ENCODE measurements around the gene NOTCH4.

NOTCH4 gene

DNA sequence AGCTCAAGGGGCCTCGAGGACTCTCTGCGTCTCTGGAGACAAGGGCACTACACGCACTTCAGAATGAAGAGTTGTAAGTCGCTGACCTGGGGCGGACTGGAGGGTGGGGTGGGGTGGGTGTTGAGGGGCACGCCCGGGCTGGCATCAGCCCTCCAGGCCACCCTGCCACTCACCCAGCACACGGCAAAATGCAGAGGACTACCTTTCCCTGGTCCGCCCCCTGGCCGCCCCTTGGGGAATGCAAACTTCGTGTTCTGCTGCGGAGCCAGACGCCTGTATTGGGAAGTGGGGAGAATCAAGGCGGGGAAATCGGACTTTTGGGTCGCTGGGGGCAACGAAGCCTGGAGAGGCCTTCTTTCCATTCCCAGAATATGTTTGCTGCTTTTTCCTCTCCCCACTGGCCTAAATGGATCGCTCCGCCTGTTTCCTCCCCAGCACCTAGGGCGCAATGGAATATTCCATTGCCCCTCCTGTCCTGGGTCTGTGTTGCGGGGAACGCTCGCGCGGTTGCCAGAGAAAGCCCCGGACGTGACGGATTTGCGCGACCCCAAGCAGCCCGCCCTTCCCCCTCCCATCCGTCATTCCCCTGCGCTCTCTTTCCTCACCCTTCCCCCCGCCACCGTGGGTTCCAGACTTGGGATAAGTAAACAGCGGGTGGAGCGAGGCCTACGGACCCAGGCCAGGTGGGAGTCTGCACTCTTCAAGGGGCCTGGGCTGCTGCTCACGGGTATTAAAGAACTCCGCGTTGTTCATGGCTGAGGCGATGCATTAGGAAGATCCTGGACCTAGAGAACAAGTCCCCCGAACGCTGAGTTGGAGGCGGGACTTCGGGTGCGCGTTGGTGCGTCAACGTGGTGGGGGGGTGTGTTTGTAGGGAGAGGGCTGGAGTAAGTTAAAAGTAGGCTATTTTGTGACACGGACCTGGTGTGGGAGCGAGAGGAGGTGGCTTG, 70.0 kb downstream of the NOTCH4 start, which contains the start of gene PPT2 (continued):
- no peak for TF ChIP-seq AEBP2 (tag by site-specific recombination; IDR thresholded peaks at IDR 0.05; ENCODE audit: borderline replicate concordance)
- no peak for TF ChIP-seq ZNF155 (tag by site-specific recombination; IDR thresholded peaks at IDR 0.05)
- TF ChIP-seq ZNF37A (tag by site-specific recombination; IDR thresholded peaks at IDR 0.05): no peak
- TF ChIP-seq SCRT2 (tag by site-specific recombination; IDR thresholded peaks at IDR 0.05): no peak
- TF ChIP-seq, protein P1, sequence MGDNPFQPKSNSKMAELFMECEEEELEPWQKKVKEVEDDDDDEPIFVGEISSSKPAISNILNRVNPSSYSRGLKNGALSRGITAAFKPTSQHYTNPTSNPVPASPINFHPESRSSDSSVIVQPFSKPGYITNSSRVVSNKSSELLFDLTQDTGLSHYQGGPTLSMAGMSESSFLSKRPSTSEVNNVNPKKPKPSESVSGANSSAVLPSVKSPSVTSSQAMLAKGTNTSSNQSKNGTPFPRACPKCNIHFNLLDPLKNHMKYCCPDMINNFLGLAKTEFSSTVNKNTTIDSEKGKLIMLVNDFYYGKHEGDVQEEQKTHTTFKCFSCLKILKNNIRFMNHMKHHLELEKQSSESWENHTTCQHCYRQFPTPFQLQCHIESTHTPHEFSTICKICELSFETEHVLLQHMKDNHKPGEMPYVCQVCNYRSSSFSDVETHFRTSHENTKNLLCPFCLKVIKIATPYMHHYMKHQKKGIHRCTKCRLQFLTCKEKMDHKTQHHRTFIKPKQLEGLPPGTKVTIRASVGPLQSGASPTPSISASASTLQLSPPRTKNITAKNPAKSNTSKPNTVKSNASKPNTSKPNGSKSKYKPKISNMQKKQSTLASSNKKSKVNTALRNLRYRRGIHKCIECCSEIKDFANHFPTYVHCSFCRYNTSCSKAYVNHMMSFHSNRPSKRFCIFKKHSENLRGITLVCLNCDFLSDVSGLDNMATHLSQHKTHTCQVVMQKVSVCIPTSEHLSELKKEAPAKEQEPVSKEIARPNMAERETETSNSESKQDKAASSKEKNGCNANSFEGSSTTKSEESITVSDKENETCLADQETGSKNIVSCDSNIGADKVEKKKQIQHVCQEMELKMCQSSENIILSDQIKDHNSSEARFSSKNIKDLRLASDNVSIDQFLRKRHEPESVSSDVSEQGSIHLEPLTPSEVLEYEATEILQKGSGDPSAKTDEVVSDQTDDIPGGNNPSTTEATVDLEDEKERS (tag by site-specific recombination; IDR thresholded peaks at IDR 0.05): no peak
- TF ChIP-seq ZNF660 (tag by site-specific recombination; IDR thresholded peaks at IDR 0.05): peak; percentile 41; the same call in 1 of the 2 replicates
- no peak for TF ChIP-seq ZNF837 (tag by site-specific recombination; IDR thresholded peaks at IDR 0.05)
- no peak for TF ChIP-seq ZNF560 (tag by site-specific recombination; IDR thresholded peaks at IDR 0.05; ENCODE audit: borderline replicate concordance)
- no peak for TF ChIP-seq ZNF157 (tag by site-specific recombination; IDR thresholded peaks at IDR 0.05)
- TF ChIP-seq ZNF777 (tag by site-specific recombination; IDR thresholded peaks at IDR 0.05; ENCODE audit: borderline replicate concordance): no peak
- TF ChIP-seq, protein P2, sequence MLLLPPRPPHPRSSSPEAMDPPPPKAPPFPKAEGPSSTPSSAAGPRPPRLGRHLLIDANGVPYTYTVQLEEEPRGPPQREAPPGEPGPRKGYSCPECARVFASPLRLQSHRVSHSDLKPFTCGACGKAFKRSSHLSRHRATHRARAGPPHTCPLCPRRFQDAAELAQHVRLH (tag by site-specific recombination; IDR thresholded peaks at IDR 0.05): peak; percentile 34; the same call in 1 of the 2 replicates
- TF ChIP-seq, protein P3, sequence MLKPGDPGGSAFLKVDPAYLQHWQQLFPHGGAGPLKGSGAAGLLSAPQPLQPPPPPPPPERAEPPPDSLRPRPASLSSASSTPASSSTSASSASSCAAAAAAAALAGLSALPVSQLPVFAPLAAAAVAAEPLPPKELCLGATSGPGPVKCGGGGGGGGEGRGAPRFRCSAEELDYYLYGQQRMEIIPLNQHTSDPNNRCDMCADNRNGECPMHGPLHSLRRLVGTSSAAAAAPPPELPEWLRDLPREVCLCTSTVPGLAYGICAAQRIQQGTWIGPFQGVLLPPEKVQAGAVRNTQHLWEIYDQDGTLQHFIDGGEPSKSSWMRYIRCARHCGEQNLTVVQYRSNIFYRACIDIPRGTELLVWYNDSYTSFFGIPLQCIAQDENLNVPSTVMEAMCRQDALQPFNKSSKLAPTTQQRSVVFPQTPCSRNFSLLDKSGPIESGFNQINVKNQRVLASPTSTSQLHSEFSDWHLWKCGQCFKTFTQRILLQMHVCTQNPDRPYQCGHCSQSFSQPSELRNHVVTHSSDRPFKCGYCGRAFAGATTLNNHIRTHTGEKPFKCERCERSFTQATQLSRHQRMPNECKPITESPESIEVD (tag by site-specific recombination; IDR thresholded peaks at IDR 0.05): no peak
- TF ChIP-seq ZNF138 (tag by site-specific recombination; IDR thresholded peaks at IDR 0.05; ENCODE audit: borderline replicate concordance): no peak
- TF ChIP-seq ZNF350 (tag by site-specific recombination; IDR thresholded peaks at IDR 0.05): no peak
- TF ChIP-seq ZNF23 (tag by site-specific recombination; IDR thresholded peaks at IDR 0.05; ENCODE audit: borderline replicate concordance): no peak
- TF ChIP-seq ZNF792 (tag by site-specific recombination; IDR thresholded peaks at IDR 0.05): no peak
- TF ChIP-seq ZNF776 (tag by site-specific recombination; IDR thresholded peaks at IDR 0.05; ENCODE audit: borderline replicate concordance): no peak
- no peak for TF ChIP-seq ZNF513 (tag by site-specific recombination; IDR thresholded peaks at IDR 0.05)
- no peak; the same call in none of the 2 replicates for TF ChIP-seq ZFP69B (tag by site-specific recombination; IDR thresholded peaks at IDR 0.05)
- TF ChIP-seq, protein P4, sequence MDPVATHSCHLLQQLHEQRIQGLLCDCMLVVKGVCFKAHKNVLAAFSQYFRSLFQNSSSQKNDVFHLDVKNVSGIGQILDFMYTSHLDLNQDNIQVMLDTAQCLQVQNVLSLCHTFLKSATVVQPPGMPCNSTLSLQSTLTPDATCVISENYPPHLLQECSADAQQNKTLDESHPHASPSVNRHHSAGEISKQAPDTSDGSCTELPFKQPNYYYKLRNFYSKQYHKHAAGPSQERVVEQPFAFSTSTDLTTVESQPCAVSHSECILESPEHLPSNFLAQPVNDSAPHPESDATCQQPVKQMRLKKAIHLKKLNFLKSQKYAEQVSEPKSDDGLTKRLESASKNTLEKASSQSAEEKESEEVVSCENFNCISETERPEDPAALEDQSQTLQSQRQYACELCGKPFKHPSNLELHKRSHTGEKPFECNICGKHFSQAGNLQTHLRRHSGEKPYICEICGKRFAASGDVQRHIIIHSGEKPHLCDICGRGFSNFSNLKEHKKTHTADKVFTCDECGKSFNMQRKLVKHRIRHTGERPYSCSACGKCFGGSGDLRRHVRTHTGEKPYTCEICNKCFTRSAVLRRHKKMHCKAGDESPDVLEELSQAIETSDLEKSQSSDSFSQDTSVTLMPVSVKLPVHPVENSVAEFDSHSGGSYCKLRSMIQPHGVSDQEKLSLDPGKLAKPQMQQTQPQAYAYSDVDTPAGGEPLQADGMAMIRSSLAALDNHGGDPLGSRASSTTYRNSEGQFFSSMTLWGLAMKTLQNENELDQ (tag by site-specific recombination; IDR thresholded peaks at IDR 0.05; ENCODE audit: low read depth): no peak
- TF ChIP-seq ZNF341 (tag by site-specific recombination; IDR thresholded peaks at IDR 0.05; ENCODE audit: low read depth): no peak
- TF ChIP-seq YY2 (tag by site-specific recombination; IDR thresholded peaks at IDR 0.05): no peak
- TF ChIP-seq ZBTB1 (tag by site-specific recombination; IDR thresholded peaks at IDR 0.05): no peak
- 0 out of 2 replicates have a peak, but pooled peaks have one; percentile 18 for TF ChIP-seq REPIN1 (tag by site-specific recombination; IDR thresholded peaks at IDR 0.05; ENCODE audit: low read depth)
- peak; percentile 71 for TF ChIP-seq IKZF3 (tag by site-specific recombination; IDR thresholded peaks at IDR 0.05)
- TF ChIP-seq, protein P5, sequence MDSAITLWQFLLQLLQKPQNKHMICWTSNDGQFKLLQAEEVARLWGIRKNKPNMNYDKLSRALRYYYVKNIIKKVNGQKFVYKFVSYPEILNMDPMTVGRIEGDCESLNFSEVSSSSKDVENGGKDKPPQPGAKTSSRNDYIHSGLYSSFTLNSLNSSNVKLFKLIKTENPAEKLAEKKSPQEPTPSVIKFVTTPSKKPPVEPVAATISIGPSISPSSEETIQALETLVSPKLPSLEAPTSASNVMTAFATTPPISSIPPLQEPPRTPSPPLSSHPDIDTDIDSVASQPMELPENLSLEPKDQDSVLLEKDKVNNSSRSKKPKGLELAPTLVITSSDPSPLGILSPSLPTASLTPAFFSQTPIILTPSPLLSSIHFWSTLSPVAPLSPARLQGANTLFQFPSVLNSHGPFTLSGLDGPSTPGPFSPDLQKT (IDR thresholded peaks at IDR 0.05; ENCODE audit: borderline replicate concordance, low read depth, low read length): no peak

Data from HEK293 (cell line).